GM19467 (cell line): ENCODE results near the gene SLC29A3.

Experiments
- ATAC-seq: cut with Tn5 transposase; IDR thresholded peaks from one replicate; pipeline ENCODE4 v1.9.1; 2021; ENCODE audit warnings: mild to moderate bottlenecking, moderate library complexity; ENCODE audit not compliant: unreplicated experiment

SLC29A3 gene

DNA sequence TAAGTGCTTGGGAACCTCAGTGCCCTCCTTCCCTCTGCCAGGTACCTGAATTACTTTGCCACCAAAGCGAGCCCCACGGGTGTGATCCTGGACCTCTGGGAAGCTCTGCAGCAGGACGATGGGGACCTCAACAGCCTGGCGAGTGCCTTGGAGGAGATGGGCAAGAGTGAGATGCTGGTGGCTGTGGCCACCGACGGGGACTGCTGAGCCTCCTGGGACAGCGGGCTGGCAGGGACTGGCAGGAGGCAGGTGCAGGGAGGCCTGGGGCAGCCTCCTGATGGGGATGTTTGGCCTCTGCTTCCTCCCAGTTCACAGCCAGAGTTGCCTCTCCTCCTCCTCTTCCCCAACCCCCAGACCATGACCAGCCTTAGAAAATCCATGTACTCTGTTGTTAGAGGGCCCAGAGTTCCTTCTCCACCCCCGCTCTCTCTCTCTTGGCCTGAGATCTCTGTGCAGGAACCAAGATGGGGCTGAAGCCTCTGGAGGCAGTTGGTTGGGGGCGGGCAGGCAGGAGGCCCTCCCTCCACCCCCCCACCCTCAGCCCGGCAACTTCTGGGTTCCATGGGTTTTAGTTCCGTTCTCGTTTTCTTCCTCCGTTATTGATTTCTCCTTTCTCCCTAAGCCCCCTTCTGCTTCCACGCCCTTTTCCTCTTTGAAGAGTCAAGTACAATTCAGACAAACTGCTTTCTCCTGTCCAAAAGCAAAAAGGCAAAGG, 19.8 kb upstream of the SLC29A3 start:
- no peak for ATAC-seq

DNA sequence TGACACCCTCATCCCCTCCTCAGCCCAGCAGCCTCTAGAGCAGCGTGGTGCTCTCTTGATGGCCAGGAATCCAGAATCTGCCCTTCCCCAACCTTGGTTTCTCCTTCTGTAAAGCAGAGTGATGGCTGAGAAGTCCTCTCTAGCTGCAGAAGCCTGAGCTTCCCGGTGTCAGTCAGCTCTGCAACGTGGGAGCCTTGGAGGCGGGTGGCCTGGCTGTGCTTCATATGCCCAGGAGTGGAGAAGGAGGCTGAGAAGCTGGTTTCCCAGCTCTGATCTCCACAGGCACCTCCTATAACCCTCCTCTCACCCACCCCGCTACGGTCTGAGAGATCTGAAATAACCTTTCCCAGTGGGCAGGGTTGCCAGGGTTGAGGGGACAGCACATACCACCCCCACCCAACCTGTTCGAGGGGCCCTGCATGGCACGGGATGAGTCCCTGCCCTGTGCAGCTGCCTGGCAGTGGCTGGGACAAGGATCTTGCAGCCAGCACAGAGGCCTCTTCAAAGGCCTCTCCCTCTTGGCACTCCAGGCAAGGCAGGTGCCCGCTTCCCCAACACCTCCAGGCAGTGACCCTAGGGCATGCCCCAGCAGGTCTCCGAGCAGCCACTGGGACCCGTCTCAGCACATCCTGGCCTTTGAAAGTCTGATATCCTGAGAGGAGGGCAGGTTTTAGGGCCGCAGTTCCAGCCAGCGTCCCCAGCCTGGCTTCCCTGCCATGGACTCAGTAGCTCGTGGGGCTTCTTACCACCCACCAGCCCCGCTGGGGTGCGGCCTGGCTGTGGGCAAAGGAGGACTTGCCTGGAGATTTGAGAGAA, 18.3 kb upstream of the SLC29A3 start:
- ATAC-seq = no peak

DNA sequence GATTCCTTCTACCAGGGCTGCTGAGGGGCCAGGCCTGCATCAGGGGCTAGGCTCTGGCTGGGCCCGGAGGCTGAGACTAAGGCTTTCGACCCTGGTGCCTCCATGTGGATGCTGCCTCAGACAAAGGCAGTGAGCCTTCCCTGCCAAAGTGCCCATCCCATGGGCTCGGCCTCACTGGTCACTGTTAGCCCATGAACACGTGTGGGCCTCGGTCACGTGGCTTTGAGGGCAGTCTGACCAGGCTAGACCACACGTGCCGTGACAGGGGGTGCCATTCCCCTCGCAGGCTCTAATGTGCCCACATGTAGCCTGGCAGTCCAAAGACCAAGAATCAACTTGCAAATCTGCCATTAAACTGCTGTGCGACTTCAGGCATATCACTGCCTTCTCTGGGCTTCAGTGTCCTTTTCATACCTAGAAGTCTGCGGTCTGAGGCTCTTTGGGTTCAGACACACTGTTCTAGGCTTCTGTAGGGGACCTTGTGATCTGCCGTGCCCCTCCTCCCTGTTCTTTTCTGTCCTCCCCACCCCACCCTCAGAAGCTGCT, 17.6 kb upstream of the SLC29A3 start:
- ATAC-seq = no peak

DNA sequence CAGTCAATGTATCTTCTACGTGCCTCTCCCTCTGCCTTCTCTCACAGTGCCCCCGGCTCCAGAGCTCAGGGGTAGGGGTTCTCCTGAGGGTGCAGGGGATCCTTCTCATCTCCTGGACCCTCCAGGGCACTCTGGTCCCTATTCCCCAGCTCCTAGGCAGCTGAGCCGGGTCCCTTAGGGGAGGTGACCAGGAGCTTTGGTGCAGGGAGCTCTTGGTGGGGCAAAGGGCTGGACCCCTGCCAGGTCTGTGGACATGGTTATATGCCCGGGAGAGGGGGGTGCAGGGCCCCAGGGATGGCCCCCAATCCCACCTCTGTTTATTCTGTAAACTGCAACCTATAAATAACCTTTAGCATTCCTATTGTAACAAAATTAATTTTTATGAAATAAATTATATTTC, 16.6 kb upstream of the SLC29A3 start:
- ATAC-seq = no peak

DNA sequence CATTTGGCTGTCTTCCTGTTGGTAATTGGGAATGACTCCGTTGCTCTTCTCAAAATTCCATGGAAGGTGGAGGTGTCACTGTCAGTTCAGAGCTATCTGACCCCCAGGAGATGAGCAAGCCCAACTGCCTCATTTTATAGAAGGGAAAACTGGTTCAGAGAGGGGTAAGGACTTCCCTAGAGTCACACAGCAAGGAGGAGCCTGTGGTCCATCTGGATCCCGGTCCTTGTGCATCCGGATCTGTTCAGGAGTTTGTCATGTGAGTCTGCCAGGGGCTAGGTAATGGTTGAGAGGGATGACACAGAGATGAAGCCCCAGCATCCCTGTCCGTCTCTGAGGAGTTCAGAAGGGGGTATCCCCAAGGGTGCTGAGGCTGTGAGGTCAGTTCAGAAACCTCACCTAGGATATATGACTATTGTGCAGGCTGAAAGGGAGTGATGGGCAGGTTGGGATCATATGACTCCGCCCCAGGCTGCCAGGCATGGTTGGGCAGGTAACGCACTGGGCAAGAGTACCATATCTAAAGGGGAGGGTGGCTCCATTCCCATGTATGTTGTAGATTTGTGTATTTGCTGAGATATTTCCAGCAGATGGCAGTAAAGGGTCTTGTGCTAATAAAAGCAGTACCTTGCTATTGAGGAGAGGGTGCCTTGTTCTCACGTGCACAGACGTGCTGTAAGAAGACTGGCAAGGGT, 16.0 kb upstream of the SLC29A3 start:
- no peak for ATAC-seq

DNA sequence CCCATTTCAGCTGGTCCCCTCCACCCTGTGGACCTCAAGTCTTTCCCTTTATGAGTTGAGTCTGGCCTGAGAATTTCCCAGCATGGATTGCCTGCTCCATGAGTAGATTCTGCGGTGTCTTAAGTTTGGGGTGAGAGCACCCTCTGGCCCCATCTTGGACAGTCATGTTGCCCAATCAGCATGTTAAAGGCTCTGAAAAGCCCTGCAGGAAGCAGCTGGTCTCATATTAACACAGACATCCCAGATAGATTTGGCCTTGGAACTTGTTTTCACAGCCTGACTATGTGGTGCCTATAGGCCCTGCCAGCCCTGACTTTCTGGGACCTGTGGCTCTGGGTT, 15.5 kb upstream of the SLC29A3 start:
- ATAC-seq = no peak

DNA sequence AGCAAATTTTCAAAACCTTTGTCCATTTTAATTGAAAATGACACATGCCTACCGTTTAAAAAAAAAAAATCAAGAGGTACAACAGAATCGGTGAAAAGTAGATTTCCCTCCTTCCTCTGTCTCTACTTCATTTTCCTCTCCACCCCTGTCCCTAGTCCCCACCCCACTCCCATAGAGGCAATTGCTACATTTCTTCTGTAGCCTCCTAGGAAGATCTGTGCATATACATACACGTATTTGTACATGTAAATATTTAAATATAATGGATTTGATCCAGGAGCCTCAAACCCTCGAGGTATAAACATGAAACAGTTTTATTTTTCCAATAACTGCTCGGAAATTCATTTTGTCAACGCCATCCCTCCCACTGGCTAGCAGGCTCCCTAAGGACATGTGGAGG, 14.1 kb upstream of the SLC29A3 start:
- ATAC-seq = no peak

DNA sequence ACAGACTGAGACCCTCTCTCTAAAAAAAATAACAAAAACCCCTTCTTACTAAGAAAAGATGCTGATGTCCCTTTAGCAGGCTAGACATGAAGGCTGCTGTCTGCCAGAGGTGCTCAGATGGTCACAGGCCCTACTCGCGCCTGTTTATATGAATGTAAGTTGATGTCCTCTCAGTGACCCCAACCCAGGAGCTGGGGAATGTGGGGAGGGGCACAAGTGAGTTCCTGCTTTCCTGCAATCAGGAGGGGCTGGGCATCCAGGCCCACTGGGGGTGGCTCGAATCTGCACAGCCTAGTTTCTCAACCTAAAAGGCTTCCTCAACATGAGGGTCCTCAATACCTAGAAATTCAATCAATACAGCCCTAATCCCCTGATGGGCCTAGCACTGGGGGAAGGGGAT, 12.1 kb upstream of the SLC29A3 start:
- ATAC-seq = no peak

DNA sequence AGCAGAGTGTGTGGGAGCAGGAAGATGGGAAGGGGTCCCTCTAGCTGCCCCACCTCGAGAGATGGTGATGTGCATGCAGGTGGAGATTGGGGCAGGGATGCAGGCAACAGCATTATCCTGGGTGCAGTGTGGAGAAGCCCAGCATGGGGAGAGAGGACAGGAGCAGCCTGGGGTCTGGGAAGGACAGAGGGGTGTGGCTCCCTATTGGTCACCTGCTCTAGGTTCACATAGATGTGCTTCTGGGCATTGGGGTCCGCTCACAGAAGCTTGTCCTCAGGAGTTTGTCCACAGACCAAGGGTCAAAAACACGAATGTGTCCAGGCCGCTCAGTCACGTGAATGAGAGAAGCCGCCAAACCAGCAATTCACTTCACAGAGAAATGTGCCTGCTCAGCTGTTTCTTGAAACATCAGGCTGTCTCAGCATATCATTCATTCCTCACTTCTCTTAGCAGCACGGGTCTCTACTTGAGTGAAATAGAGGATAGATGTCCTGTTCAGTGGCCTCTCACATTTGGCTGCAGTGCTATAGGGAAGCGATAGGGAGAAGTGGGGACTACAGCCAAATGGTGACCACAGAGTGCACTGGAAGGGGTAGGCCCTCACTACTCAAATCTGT, 11.5 kb upstream of the SLC29A3 start:
- ATAC-seq = no peak

DNA sequence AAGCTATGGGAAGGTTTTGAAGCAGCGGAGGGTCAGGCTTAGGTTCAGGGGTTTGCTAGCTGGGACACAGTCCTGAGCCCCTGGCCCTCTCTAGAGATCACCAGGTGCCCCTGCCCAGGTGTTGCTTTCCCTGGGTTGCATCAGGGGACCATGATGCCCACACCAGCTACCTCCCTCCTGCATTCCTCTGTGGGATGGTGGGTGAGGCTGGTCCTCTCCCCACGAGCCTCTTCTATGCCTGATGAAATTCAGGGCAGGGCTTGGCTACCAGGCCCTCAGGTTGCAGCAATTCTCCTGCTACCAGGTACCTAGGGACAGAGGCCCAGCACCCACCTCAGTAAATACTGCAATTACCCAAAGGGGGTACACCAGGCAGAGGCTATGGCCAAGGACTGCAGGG, 10.8 kb upstream of the SLC29A3 start:
- ATAC-seq = no peak

DNA sequence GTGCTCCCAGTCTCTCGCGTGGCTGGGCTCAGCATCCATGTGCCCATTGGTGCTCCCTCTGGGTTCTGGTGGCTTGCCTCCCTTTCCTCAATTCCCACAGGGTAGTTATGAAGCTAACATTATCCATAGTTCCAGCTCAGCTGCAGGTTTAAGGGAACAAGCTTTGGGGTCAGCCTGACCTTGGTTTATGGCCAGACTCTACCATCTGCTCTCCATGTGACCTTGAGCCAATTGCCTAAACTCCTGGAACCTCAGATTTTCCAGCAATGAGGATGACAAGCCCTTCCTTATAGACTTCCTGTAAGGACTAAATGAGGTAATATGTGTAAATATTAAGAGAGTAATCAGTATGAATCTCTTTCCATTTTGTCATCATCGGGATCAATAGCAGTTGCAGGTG, 10.1 kb upstream of the SLC29A3 start:
- ATAC-seq = no peak

DNA sequence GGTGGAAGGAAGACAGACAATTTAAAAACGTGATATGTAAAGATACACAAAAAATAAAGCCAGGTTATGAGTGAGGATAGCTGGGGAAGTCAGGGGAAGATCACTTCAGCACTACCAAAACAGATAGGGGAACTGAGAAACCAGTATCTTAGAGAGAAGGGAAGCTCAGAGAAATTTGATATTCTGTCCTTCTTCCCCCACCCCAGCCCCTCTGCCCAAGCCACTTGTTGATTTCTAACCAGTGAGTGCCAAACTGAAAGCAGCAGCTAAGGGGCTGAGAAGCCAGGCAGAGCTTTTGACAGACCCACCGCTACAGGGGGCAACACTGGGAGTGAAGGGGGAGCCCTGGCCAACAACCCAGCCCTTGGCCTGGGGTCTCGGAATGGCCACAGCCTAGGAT, 9.1 kb upstream of the SLC29A3 start:
- ATAC-seq = no peak

DNA sequence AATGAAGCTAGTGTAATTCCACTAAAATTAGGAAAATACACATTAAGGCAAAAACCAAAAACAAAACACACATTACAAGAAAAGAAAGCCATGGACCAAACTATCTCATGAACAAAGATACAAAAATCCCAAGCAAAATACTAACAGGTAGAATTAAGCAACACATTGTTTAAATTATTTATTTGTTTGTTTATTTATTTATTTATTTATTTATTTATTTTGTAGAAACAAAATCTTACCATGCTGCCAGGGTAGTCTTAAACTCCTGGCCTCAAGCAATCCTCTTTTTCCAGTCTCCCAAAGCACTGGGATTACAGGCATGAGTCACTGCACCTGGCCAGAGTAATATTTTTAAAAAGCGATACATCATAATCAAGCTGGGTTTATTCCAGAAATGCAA, 6.8 kb upstream of the SLC29A3 start:
- no peak for ATAC-seq

DNA sequence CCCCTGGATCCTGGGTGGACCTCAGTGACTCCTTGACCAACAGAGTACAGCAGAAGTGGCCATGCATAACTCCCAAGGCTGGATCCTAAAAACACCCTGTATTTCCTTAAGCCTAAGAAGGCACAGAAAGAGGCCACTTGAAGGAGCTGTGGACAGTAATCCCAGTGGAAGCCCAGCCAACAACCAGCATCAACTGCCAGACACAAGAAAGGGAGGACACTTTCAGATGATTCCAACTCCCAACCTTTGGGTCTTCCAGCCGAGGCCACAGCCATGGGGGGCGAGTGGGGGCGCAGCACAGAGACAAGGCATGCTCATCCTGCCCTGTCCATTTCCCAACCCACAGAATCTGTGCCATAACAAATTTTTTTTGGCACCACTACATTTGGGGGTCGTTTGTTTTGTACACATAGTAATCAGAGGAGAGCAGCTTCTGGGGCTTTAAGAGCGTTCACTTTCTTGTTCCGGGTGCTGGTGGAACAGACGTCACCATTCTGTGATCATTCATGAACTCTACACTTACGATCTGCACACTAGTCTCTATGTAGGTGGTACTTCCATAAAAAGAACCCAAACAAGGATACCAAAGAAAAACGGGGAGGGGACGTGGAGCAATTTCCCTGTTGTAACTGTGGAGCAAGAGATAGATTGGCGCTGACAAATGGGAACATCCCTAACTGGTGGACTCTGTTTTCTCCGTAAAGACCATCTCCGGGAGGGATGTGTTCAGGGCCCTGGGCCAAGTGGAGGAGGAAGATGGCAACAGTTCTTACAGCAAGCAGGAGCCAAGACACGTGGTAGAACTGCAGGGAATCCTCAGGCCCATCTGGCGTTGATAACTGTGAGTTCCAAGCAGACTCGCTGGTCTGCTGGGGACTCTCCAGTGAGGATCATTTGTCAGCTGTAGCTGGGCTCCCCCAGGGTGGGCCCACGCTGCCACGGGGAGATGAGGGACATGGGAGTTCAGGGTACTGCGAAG, 6.0 kb upstream of the SLC29A3 start:
- ATAC-seq = no peak

DNA sequence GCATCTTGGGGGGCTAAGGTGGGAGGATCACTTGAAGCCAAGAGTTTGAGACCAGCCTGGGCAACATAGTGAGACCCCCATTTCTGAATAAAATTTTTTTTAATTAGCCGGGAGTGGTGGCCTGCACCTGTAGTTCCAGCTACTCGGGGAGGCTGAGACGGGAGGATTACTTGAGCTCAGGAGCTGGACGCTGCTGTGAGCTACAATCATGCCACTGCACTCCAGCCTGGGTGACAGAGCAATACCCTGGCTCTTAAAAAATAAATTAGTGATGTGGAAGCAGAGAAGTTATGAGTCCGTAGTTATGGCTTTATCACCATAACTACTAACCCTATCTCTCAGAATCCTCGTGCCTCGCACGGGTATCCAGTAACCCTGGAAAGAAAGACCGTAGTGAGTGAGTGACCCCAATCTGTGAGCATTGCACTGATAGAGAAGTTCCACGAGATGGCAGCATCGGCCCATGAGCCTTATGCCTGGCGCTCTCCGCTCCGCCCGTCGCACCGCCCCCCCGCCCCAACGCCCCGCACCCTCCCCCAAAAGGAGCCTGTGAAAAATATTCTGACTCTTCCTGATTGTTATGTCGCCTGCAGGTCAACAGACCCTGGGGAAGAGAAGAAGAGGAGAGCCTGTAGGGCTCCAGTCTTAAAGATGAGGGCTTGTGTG, 4.9 kb upstream of the SLC29A3 start:
- ATAC-seq = no peak

DNA sequence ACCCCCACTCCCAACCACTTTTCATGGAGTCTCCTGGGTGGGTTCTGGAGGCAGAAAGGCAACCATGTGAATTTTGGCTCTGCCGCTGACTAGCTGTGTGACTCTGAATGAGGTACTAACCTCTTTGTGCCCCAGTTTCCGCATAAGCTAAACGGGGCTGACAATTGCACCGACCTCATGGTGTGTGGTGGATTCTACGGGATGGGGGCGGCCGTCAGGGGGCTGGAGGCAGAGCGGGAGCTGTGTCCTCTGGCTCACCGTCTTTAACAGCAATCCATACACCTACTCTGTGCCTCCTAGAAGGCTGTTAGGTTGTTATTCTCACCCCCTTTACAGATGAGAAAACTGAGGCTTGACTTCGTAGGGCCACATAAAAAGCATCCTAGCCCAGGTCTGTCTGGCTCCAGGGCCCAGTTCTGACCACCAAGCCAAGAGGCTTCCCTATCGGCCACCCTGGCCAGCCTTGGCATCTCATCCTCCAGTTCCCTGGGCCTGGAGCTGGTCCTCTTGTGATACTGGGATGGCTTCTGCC, 4.3 kb upstream of the SLC29A3 start:
- no peak for ATAC-seq

DNA sequence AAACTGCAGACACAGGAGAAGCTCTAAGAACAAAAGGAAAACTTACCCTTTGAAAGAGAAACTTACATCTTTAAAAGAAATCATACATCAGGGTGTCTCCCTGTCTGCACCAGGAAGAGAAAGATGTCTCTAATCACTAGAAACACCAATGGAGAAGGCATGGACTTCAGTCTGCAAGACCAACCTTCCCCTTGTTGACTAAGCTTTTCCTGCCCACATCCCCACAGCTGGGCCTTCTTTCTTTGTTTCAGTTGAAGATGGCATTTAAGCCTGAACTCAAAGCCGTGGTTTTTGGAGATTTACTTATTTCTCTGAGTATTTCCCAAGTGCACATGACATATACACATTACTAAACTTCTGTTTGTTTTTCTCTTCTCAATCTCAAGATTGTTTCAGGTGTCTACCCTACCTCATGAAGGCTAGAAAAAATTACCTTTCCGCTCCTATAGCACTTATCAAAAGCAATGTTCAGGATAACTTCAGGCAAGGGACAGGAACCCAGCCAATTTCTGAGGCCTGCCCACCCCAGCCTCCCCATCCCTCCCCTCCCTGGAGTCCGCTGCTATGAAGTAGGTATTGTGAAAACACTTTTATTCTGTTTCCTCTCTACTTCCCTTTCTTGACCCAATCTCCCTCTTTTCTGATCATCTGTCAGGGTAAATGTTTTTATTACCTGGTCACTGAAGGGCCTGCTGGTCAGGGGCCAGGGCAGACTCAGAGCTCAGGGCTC, 2.8 kb upstream of the SLC29A3 start:
- no peak for ATAC-seq

DNA sequence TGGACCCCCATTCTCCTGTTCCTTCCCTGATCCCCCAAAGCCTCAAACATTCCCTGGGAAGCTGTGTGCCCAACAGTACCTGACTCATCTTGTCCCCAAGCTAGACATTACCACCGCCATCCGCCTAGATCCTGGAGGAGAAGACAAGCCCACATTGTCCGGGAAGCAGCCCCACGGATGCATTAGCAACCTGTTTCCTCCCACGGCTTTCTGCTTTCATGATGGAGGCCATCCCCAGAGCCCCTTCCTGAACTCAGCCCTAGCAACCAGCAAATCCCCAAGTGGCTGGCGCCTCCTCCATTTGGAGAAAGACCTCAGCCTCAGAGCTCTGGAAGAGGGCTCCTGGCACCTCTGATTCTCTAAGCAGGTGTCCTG, 2.3 kb upstream of the SLC29A3 start:
- ATAC-seq = no peak

DNA sequence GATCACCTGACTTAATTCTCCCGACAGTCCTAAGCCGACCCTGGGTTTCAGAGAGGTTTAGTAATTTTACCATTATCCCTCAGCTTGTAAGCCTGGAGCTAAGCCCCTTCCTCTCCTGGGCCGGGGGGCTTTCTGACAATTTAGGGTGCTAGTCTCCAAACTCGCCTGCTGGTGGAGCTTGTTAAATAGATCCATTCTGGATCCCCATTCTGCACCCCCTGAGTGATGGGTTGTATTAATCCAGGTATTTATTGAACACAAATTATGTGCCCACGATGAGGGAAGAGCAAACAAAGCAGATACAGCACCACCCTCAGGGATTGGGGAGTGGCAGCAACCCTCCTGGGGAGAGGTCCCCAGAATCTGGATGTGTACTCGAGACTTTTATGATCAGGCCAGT, 1.3 kb upstream of the SLC29A3 start:
- ATAC-seq = no peak
